ENCODE measurements around the gene FLNB.
"Not testable (repeated sequence)": the region's sequence is repeated elsewhere in the genome, so short reads cannot be mapped to it uniquely, and the experiment has no call there.

The FLNB gene

GRCh38 chr3:58051196-58051595 lies 43.0 kb downstream of the FLNB start:
- DNase-seq (ENCODE audit: insufficient read length, low spot score) (no peak), FAIRE-seq (no peak)

- DNase-seq (ENCODE audit: insufficient read length, low spot score); FAIRE-seq: not testable (repeated sequence)
Measured at GRCh38 chr3:58051658-58052261, 43.5 kb downstream of the FLNB start.

- DNase-seq (ENCODE audit: insufficient read length, low spot score) = no peak
- FAIRE-seq = no peak
Measured at GRCh38 chr3:58052373-58053273, 44.4 kb downstream of the FLNB start.

GRCh38 chr3:58054652-58055051 lies 46.4 kb downstream of the FLNB start:
- FAIRE-seq = no peak
- no peak for DNase-seq (ENCODE audit: insufficient read length, low spot score)

GRCh38 chr3:58055314-58055713 lies 47.1 kb downstream of the FLNB start:
- no peak for DNase-seq (ENCODE audit: insufficient read length, low spot score)
- FAIRE-seq = no peak

- FAIRE-seq; DNase-seq (ENCODE audit: insufficient read length, low spot score): not testable (repeated sequence)
Measured at GRCh38 chr3:58055891-58056290, 47.7 kb downstream of the FLNB start.

- FAIRE-seq = no peak
- no peak for DNase-seq (ENCODE audit: insufficient read length, low spot score)
Measured at GRCh38 chr3:58058361-58059263, 50.4 kb downstream of the FLNB start.

- DNase-seq (ENCODE audit: insufficient read length, low spot score) (no peak), FAIRE-seq (no peak)
Measured at GRCh38 chr3:58059349-58060321, 51.4 kb downstream of the FLNB start.

- FAIRE-seq = no peak
- DNase-seq (ENCODE audit: insufficient read length, low spot score) = no peak
Measured at GRCh38 chr3:58062472-58062871, 54.2 kb downstream of the FLNB start.

- DNase-seq (ENCODE audit: insufficient read length, low spot score) (no peak), FAIRE-seq (no peak)
Measured at GRCh38 chr3:58063022-58063815, 55.0 kb downstream of the FLNB start.

- no peak for FAIRE-seq
Measured at GRCh38 chr3:58064923-58065638, 56.9 kb downstream of the FLNB start.

GRCh38 chr3:58065700-58066167 lies 57.5 kb downstream of the FLNB start:
- FAIRE-seq (no peak), DNase-seq (ENCODE audit: insufficient read length, low spot score) (no peak)

More at GRCh38 chr3:58064923-58065638, 56.9 kb downstream of the FLNB start:
- no peak for DNase-seq (ENCODE audit: insufficient read length, low spot score)

GRCh38 chr3:58066842-58067241 lies 58.6 kb downstream of the FLNB start:
- FAIRE-seq (no peak), DNase-seq (ENCODE audit: insufficient read length, low spot score) (no peak)

- FAIRE-seq = no peak
Measured at GRCh38 chr3:58068122-58068809, 60.0 kb downstream of the FLNB start.

GRCh38 chr3:58071480-58071971 lies 63.3 kb downstream of the FLNB start:
- DNase-seq (ENCODE audit: insufficient read length, low spot score) (no peak), FAIRE-seq (no peak)

More at GRCh38 chr3:58068122-58068809, 60.0 kb downstream of the FLNB start:
- no peak for DNase-seq (ENCODE audit: insufficient read length, low spot score)

GRCh38 chr3:58072052-58072762 lies 64.0 kb downstream of the FLNB start:
- DNase-seq (ENCODE audit: insufficient read length, low spot score) = no peak

GRCh38 chr3:58072763-58073130 lies 64.5 kb downstream of the FLNB start:
- FAIRE-seq (no peak), DNase-seq (ENCODE audit: insufficient read length, low spot score) (no peak)

More at GRCh38 chr3:58072052-58072762, 64.0 kb downstream of the FLNB start:
- no peak for FAIRE-seq

Measured in GM19239 (cell line).